GM06990 (cell line): ENCODE results near the gene OR2V2.
A peak's percentile ranks its signal among the peaks of the same experiment; 100 is the strongest.

Experiments used
- DNase-seq: peaks from one replicate; pipeline ENCODE4 v3.0.0-alpha.2; 2011; ENCODE audit not compliant: insufficient read length; ENCODE audit errors: extremely low read depth
- H3K27me3 ChIP-seq: replicated peaks from 2 replicates; pipeline ENCODE4 v1.6.0; 2011; ENCODE audit warnings: low read length; ENCODE audit not compliant: control insufficient read depth, insufficient read depth
- H3K36me3 ChIP-seq: 2 replicates; pipeline ENCODE4 v1.5.1; 2011; ENCODE audit warnings: low read length; ENCODE audit not compliant: control insufficient read depth, insufficient read depth
- H3K4me3 ChIP-seq: replicated peaks from 2 replicates; pipeline ENCODE4 v1.5.1; 2011; ENCODE audit warnings: low read depth, mild to moderate bottlenecking, control low read depth, low read length
- TF ChIP-seq, protein P1 (sequence below): IDR thresholded peaks from 2 replicates; pipeline ENCODE4 v1.5.1; 2011; ENCODE audit warnings: low read length, control low read depth, mild to moderate bottlenecking, inconsistent platforms; ENCODE audit not compliant: insufficient read depth, poor library complexity, severe bottlenecking

Gene OR2V2

DNA sequence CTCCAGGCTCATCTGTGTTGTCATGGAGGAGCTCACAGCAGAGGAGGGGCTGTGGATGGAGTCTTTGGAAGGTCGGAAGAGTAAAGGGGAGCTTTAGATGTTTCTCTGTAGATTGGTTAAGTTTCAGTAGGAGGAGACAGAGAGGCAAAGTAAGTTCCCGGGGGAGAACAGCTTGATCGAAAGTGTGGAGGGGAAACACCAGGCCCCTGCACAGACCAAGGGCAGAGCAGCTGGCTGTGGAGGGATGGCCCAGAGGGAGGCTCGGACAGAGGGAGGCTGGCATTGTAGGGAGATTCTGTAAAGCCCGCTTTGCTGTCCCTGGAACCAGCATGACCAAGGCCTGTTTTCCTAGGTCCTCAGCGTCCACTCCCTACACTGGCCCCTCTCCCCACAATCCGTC, 5.3 kb upstream of the OR2V2 start:
- Histone ChIP-seq H3K36me3 (no peaks in the 10 kb centered on the region), H3K27me3 (no peaks in the 10 kb centered on the region), H3K4me3 (no peak overlapping the region)
- no peak for DNase-seq
- TF ChIP-seq, protein P1, sequence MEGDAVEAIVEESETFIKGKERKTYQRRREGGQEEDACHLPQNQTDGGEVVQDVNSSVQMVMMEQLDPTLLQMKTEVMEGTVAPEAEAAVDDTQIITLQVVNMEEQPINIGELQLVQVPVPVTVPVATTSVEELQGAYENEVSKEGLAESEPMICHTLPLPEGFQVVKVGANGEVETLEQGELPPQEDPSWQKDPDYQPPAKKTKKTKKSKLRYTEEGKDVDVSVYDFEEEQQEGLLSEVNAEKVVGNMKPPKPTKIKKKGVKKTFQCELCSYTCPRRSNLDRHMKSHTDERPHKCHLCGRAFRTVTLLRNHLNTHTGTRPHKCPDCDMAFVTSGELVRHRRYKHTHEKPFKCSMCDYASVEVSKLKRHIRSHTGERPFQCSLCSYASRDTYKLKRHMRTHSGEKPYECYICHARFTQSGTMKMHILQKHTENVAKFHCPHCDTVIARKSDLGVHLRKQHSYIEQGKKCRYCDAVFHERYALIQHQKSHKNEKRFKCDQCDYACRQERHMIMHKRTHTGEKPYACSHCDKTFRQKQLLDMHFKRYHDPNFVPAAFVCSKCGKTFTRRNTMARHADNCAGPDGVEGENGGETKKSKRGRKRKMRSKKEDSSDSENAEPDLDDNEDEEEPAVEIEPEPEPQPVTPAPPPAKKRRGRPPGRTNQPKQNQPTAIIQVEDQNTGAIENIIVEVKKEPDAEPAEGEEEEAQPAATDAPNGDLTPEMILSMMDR: peak; percentile 15

DNA sequence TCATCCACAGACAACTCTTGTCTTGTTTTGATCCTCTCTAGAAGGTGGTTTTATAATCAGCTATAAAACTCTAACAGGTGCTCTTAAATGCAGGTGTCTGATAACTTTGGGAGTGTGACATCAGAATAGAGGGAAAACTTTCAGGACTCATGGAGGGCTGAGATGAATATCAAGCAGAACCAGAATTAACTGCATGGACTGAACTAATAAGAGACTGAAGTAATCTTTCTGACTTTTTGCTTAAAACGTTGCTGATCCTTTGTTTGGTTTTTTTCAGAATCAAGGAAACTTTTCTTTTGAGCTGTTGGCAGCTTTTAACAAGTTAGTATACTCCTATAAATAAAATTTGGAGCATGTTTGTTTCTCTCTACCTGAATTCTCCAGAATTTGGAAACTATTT, 2.3 kb upstream of the OR2V2 start:
- H3K27me3 ChIP-seq: no peaks in the 10 kb centered on the region
- TF ChIP-seq, protein P1: no peak
- DNase-seq: no peak

DNA sequence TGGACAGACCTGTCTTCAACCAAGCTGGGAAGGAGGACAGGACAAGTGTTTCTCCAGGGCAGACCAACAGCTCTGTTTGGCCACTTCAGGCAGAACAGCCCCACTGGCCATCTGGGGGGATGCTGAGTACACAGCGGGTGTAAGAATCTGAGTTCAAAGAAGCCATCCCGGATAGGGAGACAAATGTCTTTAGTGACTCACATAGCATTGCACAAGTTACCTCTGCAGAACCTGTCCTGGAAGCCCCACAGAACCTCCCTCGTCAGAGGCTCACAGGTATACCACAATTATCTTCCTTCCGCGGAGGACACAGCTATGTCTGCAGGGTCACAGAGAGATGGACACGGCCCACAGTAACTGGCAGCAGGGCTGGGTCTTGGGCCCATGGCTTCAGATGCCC, 2.0 kb downstream of the OR2V2 start:
- TF ChIP-seq, protein P1: no peak

More for the DNA sequence above, 2.3 kb upstream of the OR2V2 start:
- Histone ChIP-seq H3K36me3 (no peaks in the 10 kb centered on the region), H3K4me3 (no peak overlapping the region)

DNA sequence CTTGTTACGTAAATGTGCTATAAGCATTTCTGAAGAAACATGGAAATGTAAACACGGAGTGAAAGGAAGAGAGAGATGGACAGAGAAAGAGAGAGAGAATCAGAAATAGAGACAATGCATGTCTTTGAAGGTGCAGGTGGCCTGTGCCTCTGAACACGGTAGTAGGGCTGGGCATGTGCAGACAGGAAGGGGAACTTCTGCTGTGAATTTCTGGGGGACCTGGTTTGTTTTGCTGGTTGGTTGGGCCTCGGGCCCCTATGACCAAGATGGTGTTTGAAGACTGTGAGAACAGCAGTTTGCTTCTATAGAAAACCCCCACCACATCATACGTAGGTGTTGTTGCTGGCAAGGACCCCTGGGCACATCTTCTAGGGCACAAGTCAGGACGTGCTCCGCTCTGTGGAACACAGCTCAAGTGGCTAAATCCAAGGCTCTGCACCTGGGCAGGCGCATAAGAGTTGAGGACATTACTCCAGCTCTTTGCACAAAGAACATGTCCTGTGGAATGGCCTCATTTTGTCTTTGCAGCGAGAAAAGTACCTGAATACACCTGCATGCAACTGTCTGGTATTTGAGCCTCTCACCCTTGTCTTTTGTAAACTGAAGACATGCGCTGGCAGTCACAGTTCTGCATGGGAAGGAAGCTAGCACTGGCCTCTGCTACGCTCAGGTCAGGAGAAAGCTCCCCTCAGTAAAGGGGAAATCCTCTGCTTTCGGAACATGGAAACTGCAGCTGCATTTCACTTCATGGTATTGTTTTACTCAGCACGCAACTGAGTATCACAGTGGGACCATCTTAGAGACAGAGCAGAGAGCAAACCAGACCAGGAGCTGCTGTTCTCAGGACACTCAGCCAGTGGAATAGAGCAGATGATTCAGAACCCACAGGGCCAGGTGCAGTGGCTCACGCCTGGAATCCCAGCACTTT, 2.7 kb downstream of the OR2V2 start:
- Histone ChIP-seq H3K27me3 (no peaks in the 10 kb centered on the region), H3K36me3 (no peaks in the 10 kb centered on the region), H3K4me3 (no peak overlapping the region)
- no peak for DNase-seq
- TF ChIP-seq, protein P1: no peak

More for the DNA sequence above, 2.0 kb downstream of the OR2V2 start:
- H3K27me3 ChIP-seq: no peaks in the 10 kb centered on the region
- no peak for DNase-seq
- H3K36me3 ChIP-seq: no peaks in the 10 kb centered on the region
- H3K4me3 ChIP-seq: no peak overlapping the region

DNA sequence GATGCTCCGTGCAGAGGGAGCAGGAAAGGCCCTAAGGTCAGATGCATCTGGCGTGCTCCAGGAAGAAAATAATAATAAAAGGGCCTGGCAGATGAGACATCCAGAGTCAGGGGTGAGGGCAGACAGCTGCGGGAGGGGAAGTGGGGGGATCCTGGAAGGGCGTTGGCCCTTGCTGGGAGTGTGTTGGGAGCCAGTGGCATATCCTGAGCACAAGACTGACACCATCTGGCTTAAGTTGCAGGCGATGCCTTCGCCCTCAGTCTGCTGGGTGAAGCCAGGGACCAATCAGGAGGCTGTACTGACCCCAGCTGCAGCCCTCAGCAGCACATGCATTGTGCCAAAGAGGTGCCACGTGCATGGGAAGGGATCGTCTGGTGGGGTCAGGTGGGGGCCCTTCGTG, 3.8 kb downstream of the OR2V2 start:
- H3K27me3 ChIP-seq: no peaks in the 10 kb centered on the region
- TF ChIP-seq, protein P1: peak; percentile 26

More for the DNA sequence above, 3.8 kb downstream of the OR2V2 start:
- no peak for DNase-seq
- H3K36me3 ChIP-seq: no peaks in the 10 kb centered on the region
- H3K4me3 ChIP-seq: no peak overlapping the region
